K562 (cell line): ENCODE results near the gene CEMP1. TPM values are rescaled to one million over a fixed set of nuclear protein-coding genes. Genes with fewer than 3 reads are reported as not detected.

Experiments
- CHD2 ChIP-seq: IDR thresholded peaks from 2 replicates; pipeline ENCODE4 v1.6.1; 2011; ENCODE audit warnings: low read depth, low read length
- CHD7 ChIP-seq: fragments of 200-600 bp; sonication (generic); IDR thresholded peaks from one replicate; pipeline ENCODE4 v1.6.1; 2012; ENCODE audit warnings: mild to moderate bottlenecking, low read depth, low read length, inconsistent platforms
- CREB1 ChIP-seq, 2 experiments: sonication (generic) in 1 of 2; formaldehyde crosslinking in 1 of 2; IDR thresholded peaks; 2 replicates each; pipeline versions ENCODE4 v1.6.1 to v1.8.0; 2012 to 2022; ENCODE audit warnings: inconsistent platforms in 1 of 2, mild to moderate bottlenecking in 1 of 2, missing genetic modification reagents in 1 of 2, moderate library complexity in 1 of 2
- ELF1 ChIP-seq: fragments of 200-800 bp; sonication (Bioruptor generic); IDR thresholded peaks from 2 replicates; pipeline ENCODE4 v1.6.1; 2016; ENCODE audit warnings: missing genetic modification characterization, missing compliant biosample characterization
- ETS2 ChIP-seq: IDR thresholded peaks from 2 replicates; pipeline ENCODE4 v1.6.1; 2016; ENCODE audit warnings: borderline replicate concordance, missing genetic modification characterization, mild to moderate bottlenecking, moderate library complexity, missing compliant biosample characterization; ENCODE audit not compliant: poor library complexity, severe bottlenecking
- ILK ChIP-seq: fragments of 450-650 bp; IDR thresholded peaks from 2 replicates; pipeline ENCODE4 v1.6.1; 2016; ENCODE audit warnings: missing genetic modification characterization, low read depth, mild to moderate bottlenecking, missing compliant biosample characterization, moderate library complexity, borderline replicate concordance
- KDM2B ChIP-seq: fragments of 250-450 bp; sonication (Bioruptor Pico); IDR thresholded peaks from 2 replicates; pipeline ENCODE4 v1.8.0; 2021; ENCODE audit warnings: mild to moderate bottlenecking, moderate library complexity
- POLR2G ChIP-seq: fragments of 200-400 bp; formaldehyde crosslinking; IDR thresholded peaks from 2 replicates; pipeline ENCODE4 v1.6.1; 2017; ENCODE audit warnings: low read depth, mild to moderate bottlenecking, antibody characterized with exemption, low read length, moderate library complexity
- RBFOX2 ChIP-seq: fragments of 200-400 bp; formaldehyde crosslinking; IDR thresholded peaks from 2 replicates; pipeline ENCODE4 v1.6.1; 2017; ENCODE audit warnings: low read depth, mild to moderate bottlenecking, low read length, moderate library complexity
- RFX1 ChIP-seq: fragments of 450-650 bp; IDR thresholded peaks from 2 replicates; pipeline ENCODE4 v1.6.1; 2016; ENCODE audit warnings: mild to moderate bottlenecking, moderate library complexity
- TOE1 ChIP-seq, 2 experiments: fragments of 450-650 bp in 1 of 2; sonication (generic) in 1 of 2; formaldehyde crosslinking in 1 of 2; IDR thresholded peaks; 2 replicates each; pipeline versions ENCODE4 v1.7.1 to v1.8.0; 2016 to 2022; ENCODE audit warnings: borderline replicate concordance in 2 of 2, mild to moderate bottlenecking in 2 of 2, antibody characterized with exemption in 1 of 2, inconsistent platforms in 1 of 2, low read depth in 1 of 2, missing genetic modification reagents in 1 of 2, moderate library complexity in 1 of 2
- ZFP36 ChIP-seq: fragments of 150-350 bp; IDR thresholded peaks from 2 replicates; pipeline ENCODE4 v1.6.1; 2018; ENCODE audit warnings: low read length, low read depth; ENCODE audit not compliant: partially characterized antibody
- ZNF140 ChIP-seq: fragments of 250-450 bp; sonication (Bioruptor Pico); IDR thresholded peaks from 2 replicates; pipeline ENCODE4 v1.8.0; 2021; ENCODE audit warnings: moderate library complexity, mild to moderate bottlenecking, inconsistent platforms
- ZNF431 ChIP-seq: sonication (generic); formaldehyde crosslinking; IDR thresholded peaks from 2 replicates; pipeline ENCODE4 v1.8.0; 2022; ENCODE audit warnings: mild to moderate bottlenecking, missing genetic modification reagents
- ZNF764 ChIP-seq: fragments of 250-450 bp; sonication (Bioruptor Pico); IDR thresholded peaks from 2 replicates; pipeline ENCODE4 v1.4.0; 2020; ENCODE audit warnings: low read depth, mild to moderate bottlenecking, moderate library complexity
- polyA plus RNA-seq, 8 experiments: library from polyadenylated mRNA; depleted of rRNA in 4 of 8; stranded (reverse) in 5 of 8; unstranded in 3 of 8; fragments of >200 nt; fragmentation: Nextera tagmentation in 2 of 8; fragmentation: Illumina TruSeq in 1 of 8; extraction: Ambion mirVana in 2 of 8; extraction: Trizol in 1 of 8; gene quantifications; 2 replicates each; pipeline versions ENCODE4 v1.2.1 to v1.2.3, GENCODE V29; 2011 to 2014; ENCODE audit warnings: inconsistent platforms in 1 of 8, missing spikeins in 1 of 8
- total RNA-seq, 7 experiments: library from RNA; depleted of rRNA in 6 of 7; stranded (reverse); fragments of >200 nt in 6 of 7; fragmentation: Illumina TruSeq in 2 of 7; extraction: Trizol in 2 of 7; gene quantifications; 2 replicates each; pipeline versions ENCODE4 v1.2.1 to v1.2.3, GENCODE V29; 2011 to 2021; ENCODE audit warnings: low replicate concordance in 1 of 7

CEMP1 gene
- total and polyA plus RNA-seq, 9 of the 15 experiments (the other 6 are each of a cell fraction or from before 2014, with no cell fraction given): 0.05 to 0.45 TPM; not detected in 7

DNA sequence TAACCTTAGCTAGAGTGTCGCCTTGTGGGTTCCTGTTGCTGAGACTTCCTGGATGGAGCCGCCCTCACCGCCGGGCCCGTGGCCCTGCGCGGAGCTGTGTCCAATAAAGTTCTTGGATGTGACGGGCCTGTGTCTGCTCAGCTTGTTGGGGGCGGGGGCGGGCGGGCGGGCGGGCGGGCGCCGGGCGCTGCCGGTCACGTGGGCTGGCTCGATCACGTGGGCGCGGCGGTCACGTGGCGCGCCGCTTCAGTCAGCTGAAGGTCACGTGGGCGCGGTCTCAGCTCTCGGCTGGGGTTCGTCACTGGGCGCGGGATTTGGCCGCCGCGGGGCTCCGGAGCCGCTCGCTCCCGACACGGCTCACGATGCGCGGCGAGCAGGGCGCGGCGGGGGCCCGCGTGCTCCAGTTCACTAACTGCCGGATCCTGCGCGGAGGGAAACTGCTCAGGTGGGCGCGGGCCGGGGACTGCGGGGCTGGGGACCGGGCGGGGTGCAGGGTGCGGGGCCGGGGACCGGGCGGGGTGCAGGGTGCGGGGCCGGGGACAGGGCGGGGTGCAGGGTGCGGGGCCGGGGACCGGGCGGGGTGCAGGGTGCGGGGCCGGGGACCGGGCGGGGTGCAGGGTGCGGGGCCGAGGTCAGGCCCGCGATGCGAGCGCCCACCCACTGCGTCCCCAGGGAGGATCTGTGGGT lies 11.0 kb downstream of the CEMP1 start, which contains the start of gene AMDHD2 (continued):
- TF ChIP-seq ZFP36 (no peak), ZNF431 (CRISPR knock-in tag) (peak; percentile 18; the same call in 1 of the 2 replicates), TOE1 (IDR thresholded peaks at IDR 0.05; ENCODE audit: borderline replicate concordance) (peak; percentile 87; the same call in 1 of the 2 replicates), TOE1 (CRISPR knock-in tag; IDR thresholded peaks at IDR 0.05; ENCODE audit: borderline replicate concordance, low read depth) (no peak), CHD2 (peak; percentile 91), ELF1 (tag) (peak; percentile 82), ILK (no peak), ZNF764 (CRISPR knock-in tag) (no peak), KDM2B (peak; percentile 20; the same call in 1 of the 2 replicates), POLR2G (peak; percentile 86), RBFOX2 (peak; percentile 73), RFX1 (no peak), ZNF140 (no peak), CHD7 (no peak), ETS2 (no peak), CREB1 (IDR thresholded peaks at IDR 0.05) (peak; percentile 71; the same call in 1 of the 2 replicates), CREB1 (CRISPR knock-in tag; IDR thresholded peaks at IDR 0.05) (peak; percentile 63; the same call in 1 of the 2 replicates)
